NCI-H2029 (cell line): ENCODE results near the gene CYP2J2.
A peak's percentile ranks its signal among the peaks of the same experiment; 100 is the strongest.
"Not testable (repeated sequence)": the region's sequence is repeated elsewhere in the genome, so short reads cannot be mapped to it uniquely, and the experiment has no call there.

Experiments
- DNase-seq: peaks from one replicate; lab custom pipeline; 2025; lab: John Stamatoyannopoulos, UW

CYP2J2 gene

GRCh38 chr1:59919746-59920145 is 6.8 kb downstream of the CYP2J2 start:
- DNase-seq, result no peak

- no peak for DNase-seq
Measured at GRCh38 chr1:59917785-59918180, 8.8 kb downstream of the CYP2J2 start.

- DNase-seq, result no peak
Measured at GRCh38 chr1:59917026-59917784, 9.4 kb downstream of the CYP2J2 start.

- DNase-seq, result no peak
Measured at GRCh38 chr1:59915516-59915915, 11.1 kb downstream of the CYP2J2 start.

- not testable (repeated sequence) for DNase-seq
Measured at GRCh38 chr1:59914791-59915286, 11.7 kb downstream of the CYP2J2 start.

- no peak for DNase-seq
Measured at GRCh38 chr1:59908682-59909081, 17.9 kb downstream of the CYP2J2 start.

- no peak for DNase-seq
Measured at GRCh38 chr1:59908084-59908483, 18.5 kb downstream of the CYP2J2 start.

- no peak for DNase-seq
Measured at GRCh38 chr1:59906931-59907330, 19.6 kb downstream of the CYP2J2 start.

GRCh38 chr1:59903141-59903754 is 23.3 kb downstream of the CYP2J2 start:
- peak; percentile 35 for DNase-seq

- DNase-seq, result no peak
Measured at GRCh38 chr1:59901770-59902388, 24.7 kb downstream of the CYP2J2 start.

- DNase-seq, result no peak
Measured at GRCh38 chr1:59900640-59901039, 25.9 kb downstream of the CYP2J2 start.

- no peak for DNase-seq
Measured at GRCh38 chr1:59898927-59899326, 27.6 kb downstream of the CYP2J2 start.

- DNase-seq, result no peak
Measured at GRCh38 chr1:59897165-59897564, 29.4 kb downstream of the CYP2J2 start.

GRCh38 chr1:59892841-59893811 is 33.4 kb downstream of the CYP2J2 start:
- DNase-seq, result peak; percentile 67

- no peak for DNase-seq
Measured at GRCh38 chr1:59885160-59885832, 41.3 kb downstream of the CYP2J2 start.

GRCh38 chr1:59880735-59881134 is 45.8 kb downstream of the CYP2J2 start:
- no peak for DNase-seq

GRCh38 chr1:59879996-59880505 is 46.5 kb downstream of the CYP2J2 start:
- no peak for DNase-seq

GRCh38 chr1:59879574-59879973 is 47.0 kb downstream of the CYP2J2 start:
- DNase-seq, result peak; percentile 65

- no peak for DNase-seq
Measured at GRCh38 chr1:59878370-59878769, 48.2 kb downstream of the CYP2J2 start.

GRCh38 chr1:59877108-59877682 is 49.4 kb downstream of the CYP2J2 start:
- DNase-seq, result no peak

GRCh38 chr1:59871746-59872145 is 54.8 kb downstream of the CYP2J2 start:
- no peak for DNase-seq
